HG03575 (cell line): ENCODE data around the gene CSPG5.

Source experiments
- ATAC-seq: cut with Tn5 transposase; IDR thresholded peaks from one replicate; pipeline ENCODE4 v1.9.1; 2021; ENCODE audit not compliant: unreplicated experiment, insufficient number of reproducible peaks, low FRiP score; ENCODE audit errors: extremely low read depth

The CSPG5 gene, protein sequence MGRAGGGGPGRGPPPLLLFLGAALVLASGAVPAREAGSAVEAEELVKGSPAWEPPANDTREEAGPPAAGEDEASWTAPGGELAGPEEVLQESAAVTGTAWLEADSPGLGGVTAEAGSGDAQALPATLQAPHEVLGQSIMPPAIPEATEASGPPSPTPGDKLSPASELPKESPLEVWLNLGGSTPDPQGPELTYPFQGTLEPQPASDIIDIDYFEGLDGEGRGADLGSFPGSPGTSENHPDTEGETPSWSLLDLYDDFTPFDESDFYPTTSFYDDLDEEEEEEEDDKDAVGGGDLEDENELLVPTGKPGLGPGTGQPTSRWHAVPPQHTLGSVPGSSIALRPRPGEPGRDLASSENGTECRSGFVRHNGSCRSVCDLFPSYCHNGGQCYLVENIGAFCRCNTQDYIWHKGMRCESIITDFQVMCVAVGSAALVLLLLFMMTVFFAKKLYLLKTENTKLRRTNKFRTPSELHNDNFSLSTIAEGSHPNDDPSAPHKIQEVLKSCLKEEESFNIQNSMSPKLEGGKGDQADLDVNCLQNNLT

DNA sequence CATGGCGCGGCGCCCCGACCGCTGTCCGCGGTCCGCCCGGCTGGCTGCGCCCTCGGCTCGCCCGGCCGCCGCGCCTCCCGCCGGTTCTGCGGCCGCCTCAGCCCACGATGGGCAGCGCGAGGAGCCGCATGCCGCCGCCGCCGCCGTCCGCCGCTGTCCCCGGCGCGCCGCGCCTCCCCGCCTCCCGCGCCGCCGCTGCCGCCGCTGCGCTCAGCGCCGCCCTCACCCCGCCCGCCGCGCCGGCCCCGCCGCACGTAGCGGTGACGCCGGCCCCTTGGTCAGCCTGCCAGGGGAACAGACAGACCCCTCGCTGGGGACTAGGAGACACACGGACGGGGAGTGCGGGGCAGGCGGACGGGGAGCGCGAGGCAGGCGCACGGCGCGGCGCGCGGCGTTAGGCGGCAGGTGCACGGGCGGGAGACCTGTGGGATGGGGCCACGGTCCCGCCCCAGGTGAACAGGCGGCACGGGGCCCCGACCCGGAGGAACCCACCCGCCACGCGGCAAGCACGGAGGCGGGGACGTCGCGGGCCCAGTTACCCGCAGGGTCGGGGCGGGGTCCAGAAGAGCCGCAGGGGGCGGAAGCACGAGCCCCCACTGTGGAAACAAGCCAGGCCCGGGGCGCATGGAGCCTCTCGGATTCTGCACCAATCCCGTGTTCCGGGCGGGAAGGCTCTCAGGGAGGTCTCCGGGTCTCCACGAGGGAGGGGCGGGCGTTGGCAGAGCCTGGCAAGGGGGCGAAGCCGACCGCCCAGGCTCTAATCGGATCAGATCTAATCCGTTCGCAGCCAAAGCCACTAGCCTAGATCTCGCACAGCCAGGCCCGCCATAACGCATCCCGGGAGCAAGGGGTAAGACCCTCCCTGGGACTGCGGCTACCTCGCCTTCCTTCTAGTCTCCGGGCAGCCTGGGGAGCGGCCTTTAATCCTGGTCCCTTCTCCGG, at the start of gene CSPG5:
Gene CSPG5 (minus strand): TSS at position 175 of the 942 bp plus-strand sequence. CDS start 172 bp downstream, at position 3.
- ATAC-seq, result no peak

DNA sequence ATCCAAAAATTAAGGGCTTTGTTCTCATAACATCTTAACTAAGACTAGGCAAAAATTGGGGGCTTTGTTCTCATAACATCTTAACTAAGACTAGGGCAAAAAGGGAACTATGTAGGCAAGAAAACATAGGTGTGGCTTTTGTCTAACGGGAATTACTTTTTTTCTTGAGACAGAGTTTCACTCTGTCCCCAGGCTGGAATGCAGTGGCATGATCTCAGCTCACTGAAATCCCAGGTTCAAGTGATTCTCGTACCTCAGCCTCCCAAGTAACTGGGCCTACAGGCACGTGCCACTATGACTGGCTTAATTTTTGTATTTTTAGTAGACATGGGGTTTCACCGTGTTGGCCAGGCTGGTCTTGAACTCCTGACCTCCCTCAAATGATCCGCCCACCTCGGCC, 49.8 kb upstream of the CSPG5 start:
- ATAC-seq, result no peak

DNA sequence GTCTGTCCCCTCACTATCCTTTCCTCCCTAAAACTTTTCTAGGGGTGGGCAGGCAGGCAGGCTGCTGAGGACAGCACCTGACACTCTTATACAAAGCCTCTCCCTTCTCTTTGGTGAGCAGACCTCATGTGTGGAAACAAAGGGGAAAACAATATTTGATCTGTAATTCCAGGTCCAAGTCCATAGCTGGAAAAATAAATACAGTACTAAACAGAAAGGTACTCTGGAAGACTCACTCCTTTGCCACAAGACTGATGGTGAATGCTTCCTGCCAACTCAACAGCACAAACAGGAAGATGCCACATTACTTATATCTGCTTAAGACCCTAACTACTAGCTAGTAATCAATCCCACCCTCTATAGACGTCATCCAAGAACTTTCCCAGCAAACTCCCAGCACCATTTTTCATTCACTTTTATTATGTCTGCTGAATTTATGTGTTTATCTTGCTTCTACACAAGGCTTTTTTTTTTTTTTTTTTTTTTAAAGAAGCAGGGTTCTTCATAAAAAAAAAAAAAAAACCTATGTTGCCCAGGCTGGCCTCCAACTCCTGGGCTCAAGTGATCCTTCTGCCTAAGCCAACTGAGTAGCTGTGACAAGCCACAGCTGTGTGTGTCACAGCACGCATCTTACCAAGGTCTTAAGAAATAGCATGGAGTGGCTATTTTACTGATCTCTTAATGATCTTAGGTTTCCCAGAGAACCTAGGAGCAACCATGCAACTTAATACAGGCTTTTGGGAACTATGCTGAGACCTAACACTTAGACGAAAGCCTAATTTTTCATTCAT, 44.2 kb upstream of the CSPG5 start:
- no peak for ATAC-seq

DNA sequence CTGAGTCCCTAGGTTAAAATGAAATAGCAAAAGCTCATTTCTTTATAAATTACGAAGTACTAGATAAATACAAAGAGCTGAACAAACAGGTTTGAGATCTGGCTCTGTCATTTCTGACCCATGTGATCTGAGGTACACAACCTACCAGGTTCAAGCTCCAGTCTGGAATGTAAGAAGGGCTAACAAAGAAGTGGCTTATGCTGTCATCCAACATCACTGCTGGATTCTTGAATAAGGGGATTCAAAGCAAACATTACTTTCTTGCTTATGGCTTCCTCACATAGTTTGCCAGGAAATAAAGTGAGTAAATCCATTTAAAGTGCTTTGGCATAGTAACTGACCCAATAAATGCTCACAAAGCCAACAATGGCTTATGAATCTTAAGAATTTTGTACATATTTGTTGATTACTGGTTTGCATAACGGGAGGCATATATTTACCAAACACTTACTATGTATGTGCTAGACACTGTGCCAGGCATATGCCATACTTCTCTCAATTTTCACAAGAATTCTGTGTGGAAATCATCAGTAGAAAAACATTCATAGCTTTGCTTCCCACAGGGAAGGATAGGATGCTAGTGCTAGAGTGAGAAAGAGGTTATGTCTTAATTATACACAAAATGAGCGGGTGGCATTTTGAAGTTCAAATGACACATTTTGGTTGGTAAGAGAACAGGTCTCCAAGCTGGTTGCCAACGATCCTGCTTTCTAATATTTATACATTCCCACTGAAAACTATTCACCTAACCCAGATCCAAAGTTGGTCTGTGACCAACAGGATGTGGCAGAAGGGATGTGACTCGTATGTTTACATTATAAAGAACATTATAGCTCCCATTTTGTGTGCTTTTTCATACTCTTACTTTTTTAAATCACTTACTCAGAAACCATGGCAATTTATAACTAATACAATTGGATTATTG, 38.7 kb upstream of the CSPG5 start:
- no peak for ATAC-seq

DNA sequence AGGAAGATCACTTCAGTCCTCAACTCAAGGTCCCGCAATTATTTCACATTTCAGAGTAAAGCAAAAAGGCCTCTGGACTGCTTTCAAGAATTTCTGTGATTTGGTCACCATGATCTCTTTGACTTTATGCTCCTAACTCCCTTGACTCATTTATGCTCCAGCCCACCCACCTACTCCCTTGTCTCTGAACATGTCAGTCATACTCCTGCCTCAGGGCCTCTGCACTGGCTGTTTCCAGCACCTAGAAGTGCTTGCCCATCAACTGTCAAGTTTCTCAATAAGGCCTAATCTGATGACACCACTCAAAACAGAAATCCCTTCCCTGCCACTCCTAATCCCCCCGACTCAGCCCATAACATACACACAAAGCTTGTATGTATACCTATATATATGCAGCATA, 36.1 kb upstream of the CSPG5 start:
- no peak for ATAC-seq

DNA sequence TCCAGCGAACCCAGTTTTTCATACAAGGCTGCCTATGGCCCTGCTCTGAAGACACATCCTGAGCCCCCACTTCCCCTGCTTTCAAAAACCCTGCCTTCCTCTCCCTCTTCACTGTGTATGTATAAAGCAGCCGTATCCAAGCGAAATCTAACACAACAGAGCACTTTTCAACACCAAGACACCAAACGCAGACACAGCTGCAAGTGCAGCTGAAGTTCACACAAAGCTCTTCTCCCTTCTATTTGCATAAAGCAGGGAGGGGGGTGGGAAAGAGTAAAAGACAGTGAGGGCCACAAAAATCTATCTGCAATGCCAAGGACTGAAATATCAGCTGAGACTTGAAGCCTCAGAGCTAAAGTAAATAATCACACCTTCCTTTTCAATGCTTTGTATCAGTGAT, 35.1 kb upstream of the CSPG5 start:
- ATAC-seq, result no peak

DNA sequence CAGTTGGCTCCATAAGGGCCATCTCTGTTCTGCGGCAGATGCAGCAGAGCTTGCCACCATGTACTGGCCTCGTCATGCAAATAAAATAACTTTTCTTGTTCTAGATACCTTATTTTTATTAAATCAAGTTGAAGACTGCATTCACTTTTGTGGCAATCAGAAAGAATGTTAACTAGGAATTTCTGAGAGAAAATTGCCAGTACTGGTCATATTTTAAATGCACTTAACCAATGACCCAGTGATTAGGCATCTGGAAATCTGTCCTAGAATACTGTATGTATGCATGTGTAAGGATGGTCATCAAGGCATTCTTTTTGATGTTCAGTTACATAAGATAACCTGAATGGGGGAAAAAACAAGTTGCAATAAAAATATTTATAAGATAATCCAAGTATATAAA, 34.2 kb upstream of the CSPG5 start:
- ATAC-seq, result no peak

DNA sequence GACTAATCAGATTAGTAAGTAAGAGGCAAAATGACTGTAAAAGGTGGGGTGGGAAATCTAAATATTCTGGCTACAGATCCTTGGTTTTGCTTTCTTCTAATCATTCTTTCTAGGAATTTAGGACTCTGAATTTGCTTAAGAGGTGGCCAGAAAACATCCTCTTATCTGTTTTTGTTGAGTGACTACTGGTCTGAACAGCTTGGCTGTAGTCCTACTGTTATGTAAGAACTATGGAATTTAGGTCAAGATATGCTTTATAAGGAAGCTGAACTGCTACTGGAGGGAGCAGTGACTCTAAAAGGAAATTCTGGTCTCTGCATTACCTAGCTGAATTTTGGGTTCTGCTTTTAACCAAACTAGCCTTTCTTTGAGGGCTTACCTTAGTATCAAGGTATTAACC, 33.5 kb upstream of the CSPG5 start:
- ATAC-seq, result no peak

DNA sequence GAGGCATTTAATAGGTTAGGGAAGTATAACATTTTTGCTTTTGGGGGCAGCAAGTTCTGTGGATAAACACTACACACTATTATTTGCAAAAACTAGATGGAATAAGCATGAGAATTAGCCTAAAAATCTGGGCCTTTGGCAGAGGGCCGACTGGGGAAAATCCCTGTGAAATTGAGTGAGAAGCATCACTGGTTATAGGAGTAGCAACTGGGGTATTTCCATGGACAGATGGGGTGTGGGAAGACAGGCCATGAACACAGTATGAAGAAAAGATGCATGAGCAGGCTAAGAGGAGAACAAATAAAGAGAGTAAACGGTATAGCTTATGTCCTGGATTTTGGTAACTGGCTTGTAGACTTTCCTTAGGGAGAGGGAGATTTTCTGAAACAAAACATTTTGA, 32.9 kb upstream of the CSPG5 start:
- ATAC-seq, result no peak

DNA sequence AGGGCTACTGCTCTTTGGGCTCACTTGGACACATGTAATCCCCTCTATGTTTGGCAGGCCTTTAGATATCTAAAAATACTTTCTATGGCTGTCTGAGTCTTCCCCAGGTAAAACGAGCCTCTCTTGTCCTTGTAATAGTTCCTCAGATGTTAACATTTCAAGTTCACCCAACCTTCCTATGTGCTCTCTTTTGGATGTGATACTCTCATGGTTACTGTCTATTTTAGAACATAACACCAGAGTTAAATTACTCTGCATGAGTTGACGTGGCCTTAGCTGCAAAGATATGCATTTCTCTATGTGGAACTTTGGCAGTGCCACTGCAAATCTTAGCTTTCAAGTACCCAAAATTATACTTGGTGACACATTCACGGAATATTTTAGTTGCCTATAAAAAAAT, 31.9 kb upstream of the CSPG5 start:
- no peak for ATAC-seq

DNA sequence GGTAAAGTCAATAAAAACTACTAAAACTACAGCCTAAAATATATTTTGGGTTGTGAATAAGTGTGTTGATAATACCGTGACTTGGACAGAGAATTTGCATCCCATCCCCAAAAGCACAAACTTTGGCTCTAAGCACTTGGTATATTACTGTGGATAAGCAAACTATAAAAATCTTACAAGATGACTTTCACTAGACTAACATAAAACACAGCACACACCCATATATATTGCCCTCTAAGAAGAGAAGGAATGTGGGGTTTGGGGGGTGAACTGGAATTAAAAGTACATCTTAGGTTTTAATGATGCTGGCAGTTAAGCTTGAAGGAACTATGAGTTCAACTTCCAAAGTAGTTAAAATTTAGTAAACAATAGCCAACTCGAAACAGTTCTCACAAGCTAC, 28.7 kb upstream of the CSPG5 start:
- no peak for ATAC-seq

DNA sequence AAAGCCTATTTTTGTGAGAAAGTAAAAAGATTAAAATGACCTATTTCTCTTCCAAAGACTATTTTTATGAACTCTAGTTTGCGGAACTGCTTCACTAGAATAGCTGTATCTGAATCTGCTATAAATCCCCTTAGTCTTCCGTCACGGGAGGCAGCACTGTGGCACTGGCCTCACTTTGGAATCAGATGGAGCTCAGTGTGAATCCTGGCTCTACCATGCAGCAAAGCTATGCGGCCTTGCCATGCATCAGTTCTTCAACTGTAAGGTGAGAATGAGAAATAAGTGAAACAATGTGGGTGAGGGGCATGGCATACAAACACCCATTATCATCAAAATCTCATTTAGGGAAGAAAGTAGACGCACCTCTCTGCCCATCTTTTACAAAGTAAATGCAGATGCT, 27.5 kb upstream of the CSPG5 start:
- no peak for ATAC-seq

DNA sequence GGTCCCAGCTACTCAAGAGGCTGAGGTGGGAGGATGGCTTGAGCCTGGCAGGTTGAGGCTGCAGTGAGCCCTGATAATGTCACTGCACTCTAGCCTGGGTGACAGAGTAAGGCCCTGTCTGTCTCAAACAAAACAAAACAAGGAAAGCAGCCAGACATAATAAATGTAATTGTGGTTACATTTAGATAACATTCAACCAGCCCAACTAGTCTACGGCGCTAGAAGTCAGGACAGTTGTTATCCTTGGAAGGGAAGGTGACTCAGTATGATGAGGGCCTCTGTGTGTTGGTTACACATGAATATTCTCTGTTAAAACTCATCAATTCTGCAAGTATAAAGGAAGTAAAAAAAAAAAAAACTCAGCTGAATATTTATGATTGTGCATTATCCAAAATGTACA, 27.0 kb upstream of the CSPG5 start:
- ATAC-seq, result no peak

DNA sequence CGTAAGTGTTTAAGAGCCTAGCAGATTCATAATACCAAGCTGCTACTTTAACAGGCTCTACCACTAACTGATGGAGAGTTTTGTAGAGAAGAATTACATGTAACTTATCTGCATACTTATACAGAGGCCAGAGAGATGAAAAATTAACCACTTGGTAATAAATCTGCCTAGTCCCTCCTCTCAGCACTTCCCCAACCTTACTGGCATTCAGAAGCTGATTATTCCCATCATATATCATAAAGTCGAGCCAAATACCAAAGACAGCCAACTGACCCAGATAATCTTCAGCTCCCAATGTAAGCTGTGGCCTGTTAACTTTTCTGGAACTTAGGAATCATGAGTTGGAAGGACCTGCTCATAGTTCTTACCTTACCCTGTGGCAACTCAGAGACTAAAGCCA, 25.5 kb upstream of the CSPG5 start:
- no peak for ATAC-seq

DNA sequence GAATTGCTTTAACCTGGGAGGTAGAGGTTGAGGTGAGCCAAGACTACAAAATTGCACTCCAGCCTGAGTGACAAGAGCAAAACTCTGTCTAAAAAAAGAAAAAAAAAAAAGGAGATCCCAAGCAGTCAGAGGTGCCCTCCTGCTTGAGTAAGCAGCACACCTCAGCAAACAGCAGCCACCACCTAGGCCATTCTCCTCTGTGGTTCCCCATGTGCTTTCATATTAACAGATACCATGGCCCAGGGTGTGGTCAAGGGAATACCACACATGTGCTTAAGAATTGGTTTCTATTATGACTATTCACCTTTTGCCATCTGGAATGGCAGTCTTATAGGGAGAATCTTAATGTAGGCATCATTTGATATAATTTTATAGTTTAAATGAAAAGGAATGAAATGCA, 24.7 kb upstream of the CSPG5 start:
- no peak for ATAC-seq

DNA sequence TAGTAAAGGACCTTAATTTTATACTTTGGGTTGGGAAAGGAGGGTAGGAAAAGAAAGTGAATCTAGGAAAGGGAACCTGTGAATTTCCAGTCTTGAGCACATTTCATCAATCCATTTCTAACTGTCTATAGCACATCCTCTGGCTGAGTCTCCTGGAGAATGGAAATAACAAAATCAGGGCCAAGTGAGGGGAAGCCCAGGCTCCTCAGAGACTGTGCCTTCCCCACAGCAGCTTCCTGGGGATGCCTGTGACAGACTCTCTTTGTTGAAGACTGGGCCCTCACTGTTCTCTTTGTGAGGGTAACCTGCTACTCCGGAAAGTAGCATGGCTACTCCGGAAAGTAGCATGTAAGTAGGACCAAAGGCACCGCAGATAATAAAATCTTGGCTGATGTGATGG, 22.6 kb upstream of the CSPG5 start:
- ATAC-seq, result no peak

DNA sequence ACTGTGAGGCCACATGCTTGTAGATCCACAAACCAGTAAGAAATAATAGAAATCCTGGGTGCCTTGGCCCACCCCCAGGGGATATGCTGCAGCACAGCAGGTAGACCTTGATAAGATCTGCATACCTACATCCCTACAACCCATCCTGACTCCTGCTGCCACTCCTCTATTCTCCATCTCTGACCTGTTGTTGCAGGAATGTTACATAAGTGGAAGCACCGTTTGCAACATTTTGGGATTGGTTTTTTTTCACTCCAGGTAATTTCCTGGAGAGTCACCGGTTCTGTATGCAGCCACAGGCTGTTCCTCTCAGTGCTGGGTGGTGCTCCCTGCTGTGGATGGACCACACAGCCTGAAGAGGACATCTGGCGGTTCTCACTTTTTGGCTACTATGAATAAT, 16.1 kb upstream of the CSPG5 start:
- no peak for ATAC-seq

DNA sequence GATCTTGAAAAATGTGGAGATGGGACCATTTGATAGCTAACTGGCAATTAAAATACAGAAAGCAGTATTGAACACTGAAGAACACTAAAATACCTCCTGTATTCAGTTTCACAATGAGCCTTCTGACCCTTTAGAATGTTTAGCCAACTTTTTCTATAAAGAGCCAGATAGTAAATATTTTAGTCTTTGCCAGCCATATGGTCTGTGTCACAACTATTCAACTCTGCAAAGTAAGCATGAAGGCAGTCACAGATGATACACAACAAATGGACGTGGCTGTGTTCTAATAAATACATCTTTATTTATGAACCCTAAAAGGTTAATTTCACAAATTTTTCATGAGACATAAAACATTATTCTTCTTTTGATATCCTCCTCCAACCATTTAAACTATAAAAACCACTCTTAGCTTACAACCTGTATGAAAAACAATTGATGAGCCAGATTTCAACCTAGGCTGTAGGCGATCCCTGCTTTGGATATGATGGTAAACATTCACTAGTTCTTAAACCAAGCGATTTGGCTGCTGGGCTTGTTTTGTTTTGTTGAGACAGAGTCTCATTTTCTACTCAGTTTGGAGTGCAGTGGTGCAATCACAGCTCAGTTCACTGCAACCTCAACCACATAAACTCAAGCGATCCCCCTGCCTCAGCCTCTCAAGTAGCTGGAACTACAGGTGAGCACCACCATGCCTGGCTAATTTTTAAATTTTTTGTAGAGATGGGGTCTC, 13.6 kb upstream of the CSPG5 start:
- no peak for ATAC-seq
